OCI-LY7 (cell line): Measurements from ENCODE around the gene FRG2.

Experiments used
- EZH2phosphoT487 ChIP-seq: fragments of 200-600 bp; sonication (generic); IDR thresholded peaks from 2 replicates; pipeline ENCODE4 v1.6.1; 2018; ENCODE audit warnings: low read depth, borderline replicate concordance, mild to moderate bottlenecking, mixed run types, antibody characterized with exemption, low read length, moderate library complexity, mixed read lengths
- TF ChIP-seq, protein P1 (sequence below): fragments of 200-600 bp; sonication (generic); conservative IDR thresholded peaks from 2 replicates; pipeline ENCODE4 v1.5.1; 2014; ENCODE audit warnings: mild to moderate bottlenecking, antibody characterized with exemption, low read length, moderate library complexity, mixed read lengths

DNA sequence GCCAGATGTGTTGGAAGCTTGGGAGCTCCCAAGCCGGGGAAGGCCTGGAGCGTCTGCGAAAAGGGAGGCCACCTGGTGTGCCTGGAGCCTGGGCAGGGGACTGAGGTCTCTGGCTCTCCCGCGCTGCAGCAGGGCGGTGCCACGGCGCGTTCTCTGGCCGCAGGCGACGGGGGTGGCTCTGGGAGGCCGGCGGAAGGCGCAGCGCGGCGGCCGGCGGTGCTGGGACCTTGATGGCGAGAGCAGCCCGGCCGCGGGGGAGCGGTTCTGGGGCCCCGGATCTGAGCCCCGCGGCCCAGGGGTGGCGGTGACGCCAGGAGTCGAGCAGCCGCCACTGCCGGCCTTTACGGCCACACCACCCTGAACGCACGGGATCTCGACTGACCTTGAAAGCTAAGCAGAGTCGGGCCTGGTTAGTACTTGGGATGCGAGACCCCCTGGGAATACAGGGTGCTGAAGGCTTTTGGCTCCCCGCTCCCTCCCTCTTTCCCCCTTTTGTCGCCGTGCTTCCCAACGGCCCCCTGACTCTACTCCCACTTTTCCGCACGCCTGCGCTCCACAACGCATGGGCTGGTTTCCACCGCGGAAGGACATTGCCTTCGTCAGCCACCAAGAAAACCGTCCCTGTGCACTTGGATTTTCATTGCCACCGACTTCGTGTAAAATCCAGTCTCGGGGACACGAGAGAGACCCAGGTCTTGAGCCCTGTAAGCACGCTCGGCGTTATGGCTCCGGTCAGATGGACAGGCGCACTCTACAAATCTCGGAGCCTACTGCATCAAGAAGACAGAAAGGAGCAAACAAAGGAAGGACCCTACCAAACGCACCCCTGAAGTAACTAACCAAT is 9.5 kb downstream of the FRG2 start:
- TF ChIP-seq, protein P1, sequence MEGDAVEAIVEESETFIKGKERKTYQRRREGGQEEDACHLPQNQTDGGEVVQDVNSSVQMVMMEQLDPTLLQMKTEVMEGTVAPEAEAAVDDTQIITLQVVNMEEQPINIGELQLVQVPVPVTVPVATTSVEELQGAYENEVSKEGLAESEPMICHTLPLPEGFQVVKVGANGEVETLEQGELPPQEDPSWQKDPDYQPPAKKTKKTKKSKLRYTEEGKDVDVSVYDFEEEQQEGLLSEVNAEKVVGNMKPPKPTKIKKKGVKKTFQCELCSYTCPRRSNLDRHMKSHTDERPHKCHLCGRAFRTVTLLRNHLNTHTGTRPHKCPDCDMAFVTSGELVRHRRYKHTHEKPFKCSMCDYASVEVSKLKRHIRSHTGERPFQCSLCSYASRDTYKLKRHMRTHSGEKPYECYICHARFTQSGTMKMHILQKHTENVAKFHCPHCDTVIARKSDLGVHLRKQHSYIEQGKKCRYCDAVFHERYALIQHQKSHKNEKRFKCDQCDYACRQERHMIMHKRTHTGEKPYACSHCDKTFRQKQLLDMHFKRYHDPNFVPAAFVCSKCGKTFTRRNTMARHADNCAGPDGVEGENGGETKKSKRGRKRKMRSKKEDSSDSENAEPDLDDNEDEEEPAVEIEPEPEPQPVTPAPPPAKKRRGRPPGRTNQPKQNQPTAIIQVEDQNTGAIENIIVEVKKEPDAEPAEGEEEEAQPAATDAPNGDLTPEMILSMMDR, result no peak
- TF ChIP-seq EZH2phosphoT487, result no peak
